ENCODE measurements around the gene KDM7A.
"Not testable (repeated sequence)": the region's sequence is repeated elsewhere in the genome, so short reads cannot be mapped to it uniquely, and the experiment has no call there.

The KDM7A gene

DNA sequence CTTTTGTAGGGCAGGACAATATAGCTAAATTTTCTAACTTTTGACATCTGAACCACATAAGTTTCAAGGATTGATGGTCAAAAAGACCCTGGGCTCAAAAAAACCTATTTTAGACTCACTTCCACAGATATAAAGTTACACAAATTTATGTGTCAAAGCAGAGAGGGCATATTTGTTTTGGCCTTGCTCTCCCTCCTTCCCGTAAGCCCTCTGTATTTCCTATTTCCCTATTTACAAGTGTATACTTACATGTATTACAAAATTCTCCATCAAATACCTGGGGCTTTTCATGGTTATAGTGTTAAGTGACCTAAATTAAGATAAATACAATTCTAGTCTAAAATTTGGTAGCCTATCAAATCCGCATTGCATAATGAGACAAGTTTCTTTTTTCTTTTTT is 2.6 kb downstream of the KDM7A start:
- peaks cover 11% of the 10 kb centered on the region for H3K27me3 ChIP-seq (ENCODE audit: control insufficient read depth, insufficient read depth, low read length)
- no peaks in the 10 kb centered on the region for H3K36me3 ChIP-seq (ENCODE audit: insufficient read depth, low read length)
- no peak overlapping the region for H3K4me3 ChIP-seq (ENCODE audit: low read length)
- H3K9ac ChIP-seq (ENCODE audit: low read depth, low read length), result no peak overlapping the region
- peaks cover 13% of the 10 kb centered on the region for H3K4me1 ChIP-seq (ENCODE audit: control insufficient read depth, insufficient read depth, low read length)
- no peaks in the 10 kb centered on the region for H3K9me3 ChIP-seq (replicated peaks; ENCODE audit: low read length)
- no peak overlapping the region for H3K4me2 ChIP-seq (ENCODE audit: low read length)

DNA sequence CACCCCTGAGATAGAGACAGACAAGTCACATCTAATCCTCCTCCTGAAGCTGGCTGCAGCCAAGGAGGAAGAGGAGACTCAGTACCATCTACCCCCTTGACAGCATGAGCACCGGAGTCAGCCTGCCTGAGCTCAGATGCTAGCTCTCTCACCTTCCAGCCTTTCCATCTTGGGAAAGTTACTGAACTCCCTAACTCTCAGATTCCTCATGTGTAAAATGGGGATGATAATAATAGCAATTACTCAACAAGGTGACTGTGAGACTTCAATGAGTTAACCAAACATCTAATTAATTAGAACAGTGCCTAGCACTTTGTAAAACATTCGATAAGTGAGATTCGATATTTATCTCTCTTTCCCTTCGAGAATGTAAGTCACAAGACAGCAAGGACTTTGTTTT is 6.4 kb downstream of the KDM7A start:
- Histone ChIP-seq H3K9ac (ENCODE audit: low read depth, low read length) (no peak overlapping the region), H3K4me1 (ENCODE audit: control insufficient read depth, insufficient read depth, low read length) (peaks cover 10% of the 10 kb centered on the region), H3K4me3 (ENCODE audit: low read length) (no peak overlapping the region)

DNA sequence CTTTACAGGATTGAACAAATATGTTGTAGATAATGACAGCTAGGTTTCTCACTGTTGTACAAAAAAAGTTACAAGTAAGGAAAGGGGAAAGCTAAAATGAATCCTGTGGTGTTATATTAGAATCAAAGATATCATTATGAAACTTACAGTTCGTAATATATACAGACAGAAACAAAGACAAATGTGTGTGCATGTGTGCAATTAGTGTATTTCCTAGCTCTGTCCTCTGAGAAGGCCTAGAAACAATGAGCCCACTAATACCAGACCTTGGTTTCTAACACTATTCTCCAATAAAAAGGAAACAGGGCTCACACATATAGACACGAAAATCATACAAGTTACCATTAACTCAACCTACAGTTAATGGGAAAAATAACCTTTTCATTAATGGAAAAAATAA is 8.0 kb downstream of the KDM7A start:
- no peak overlapping the region for H3K9ac ChIP-seq (ENCODE audit: low read depth, low read length)
- no peaks in the 10 kb centered on the region for H3K36me3 ChIP-seq (ENCODE audit: insufficient read depth, low read length)
- no peaks in the 10 kb centered on the region for H3K27me3 ChIP-seq (ENCODE audit: control insufficient read depth, insufficient read depth, low read length)
- H3K4me1 ChIP-seq (ENCODE audit: control insufficient read depth, insufficient read depth, low read length), result peaks cover 12% of the 10 kb centered on the region
- no peak overlapping the region for H3K4me2 ChIP-seq (ENCODE audit: low read length)
- H3K4me3 ChIP-seq (ENCODE audit: low read length), result no peak overlapping the region
- no peaks in the 10 kb centered on the region for H3K9me3 ChIP-seq (replicated peaks; ENCODE audit: low read length)

More for the DNA sequence above, 6.4 kb downstream of the KDM7A start:
- no peaks in the 10 kb centered on the region for H3K9me3 ChIP-seq (replicated peaks; ENCODE audit: low read length)
- H3K4me2 ChIP-seq (ENCODE audit: low read length), result no peak overlapping the region
- H3K36me3 ChIP-seq (ENCODE audit: insufficient read depth, low read length), result no peaks in the 10 kb centered on the region
- no peaks in the 10 kb centered on the region for H3K27me3 ChIP-seq (ENCODE audit: control insufficient read depth, insufficient read depth, low read length)

DNA sequence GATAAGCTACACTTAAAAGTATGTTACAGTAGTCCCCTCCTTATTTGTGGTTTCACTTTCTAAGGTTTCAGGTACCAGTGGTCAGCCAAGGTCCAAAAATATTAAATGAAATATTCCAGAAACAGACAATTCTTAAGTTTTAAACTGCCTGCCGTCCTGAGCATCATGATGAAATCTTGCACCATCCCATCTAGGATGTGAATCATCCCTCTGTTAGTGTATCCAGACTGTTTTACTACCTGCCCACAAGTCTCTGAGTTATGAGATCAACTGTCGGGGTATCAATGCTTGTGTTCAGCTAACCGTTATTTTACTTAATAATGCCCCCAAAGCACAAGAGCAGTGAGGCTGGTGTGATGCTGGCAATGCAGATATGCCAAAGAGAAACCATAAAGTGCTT is 11.4 kb downstream of the KDM7A start:
- Histone ChIP-seq H3K4me2 (ENCODE audit: low read length) (peak overlapping the region; percentile 64), H3K9me3 (replicated peaks; ENCODE audit: low read length) (no peaks in the 10 kb centered on the region), H3K36me3 (ENCODE audit: insufficient read depth, low read length) (no peaks in the 10 kb centered on the region), H3K4me1 (ENCODE audit: control insufficient read depth, insufficient read depth, low read length) (peaks cover 12% of the 10 kb centered on the region), H3K9ac (ENCODE audit: low read depth, low read length) (no peak overlapping the region), H3K27me3 (ENCODE audit: control insufficient read depth, insufficient read depth, low read length) (no peaks in the 10 kb centered on the region), H3K4me3 (ENCODE audit: low read length) (no peak overlapping the region)

DNA sequence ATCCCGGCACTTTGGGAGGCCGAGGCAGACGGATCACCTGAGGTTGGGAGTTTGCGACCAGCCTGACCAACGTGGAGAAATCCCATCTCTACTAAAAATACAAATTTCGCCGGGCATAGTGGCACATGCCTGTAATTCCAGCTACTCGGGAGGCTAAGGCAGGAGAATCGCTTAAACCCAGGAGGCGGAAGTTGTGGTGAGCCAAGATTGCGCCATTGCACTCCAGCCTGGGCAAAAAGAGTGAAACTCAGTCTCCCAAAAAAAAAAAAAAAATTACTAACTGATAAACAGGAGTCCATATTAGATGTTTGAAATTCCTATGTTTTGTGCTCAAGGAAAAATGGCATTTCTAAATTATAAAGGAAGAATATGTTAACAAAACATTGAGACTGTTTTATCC is 14.7 kb downstream of the KDM7A start:
- H3K4me1 ChIP-seq (ENCODE audit: control insufficient read depth, insufficient read depth, low read length), result peaks cover 12% of the 10 kb centered on the region
- H3K4me2 ChIP-seq (ENCODE audit: low read length); H3K36me3 ChIP-seq (ENCODE audit: insufficient read depth, low read length); H3K27me3 ChIP-seq (ENCODE audit: control insufficient read depth, insufficient read depth, low read length); H3K9ac ChIP-seq (ENCODE audit: low read depth, low read length); H3K9me3 ChIP-seq (replicated peaks; ENCODE audit: low read length); H3K4me3 ChIP-seq (ENCODE audit: low read length): not testable (repeated sequence)

DNA sequence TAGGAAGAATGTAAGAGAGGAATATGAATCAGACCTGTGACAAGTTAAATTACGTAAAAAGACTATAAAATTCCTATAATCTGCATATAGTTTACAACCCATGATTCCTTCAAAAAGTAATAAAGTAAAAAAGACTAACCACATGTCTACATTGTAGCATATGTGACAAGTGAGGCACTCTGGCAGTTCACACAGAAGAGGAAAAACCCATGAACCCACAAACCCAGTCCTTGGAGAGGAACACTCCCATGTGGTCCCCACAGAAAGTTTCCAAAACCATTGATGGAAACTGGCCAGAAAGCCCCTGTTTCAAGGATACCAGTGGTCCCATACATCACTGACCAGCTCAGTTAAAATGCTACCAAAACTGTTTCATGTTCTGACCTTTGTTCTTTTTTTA is 15.7 kb downstream of the KDM7A start:
- H3K4me1 ChIP-seq (ENCODE audit: control insufficient read depth, insufficient read depth, low read length), result peaks cover 12% of the 10 kb centered on the region
- no peak overlapping the region for H3K4me2 ChIP-seq (ENCODE audit: low read length)
- no peaks in the 10 kb centered on the region for H3K9me3 ChIP-seq (replicated peaks; ENCODE audit: low read length)
- H3K4me3 ChIP-seq (ENCODE audit: low read length), result no peak overlapping the region
- no peak overlapping the region for H3K9ac ChIP-seq (ENCODE audit: low read depth, low read length)
- H3K36me3 ChIP-seq (ENCODE audit: insufficient read depth, low read length), result no peaks in the 10 kb centered on the region
- H3K27me3 ChIP-seq (ENCODE audit: control insufficient read depth, insufficient read depth, low read length), result no peaks in the 10 kb centered on the region

DNA sequence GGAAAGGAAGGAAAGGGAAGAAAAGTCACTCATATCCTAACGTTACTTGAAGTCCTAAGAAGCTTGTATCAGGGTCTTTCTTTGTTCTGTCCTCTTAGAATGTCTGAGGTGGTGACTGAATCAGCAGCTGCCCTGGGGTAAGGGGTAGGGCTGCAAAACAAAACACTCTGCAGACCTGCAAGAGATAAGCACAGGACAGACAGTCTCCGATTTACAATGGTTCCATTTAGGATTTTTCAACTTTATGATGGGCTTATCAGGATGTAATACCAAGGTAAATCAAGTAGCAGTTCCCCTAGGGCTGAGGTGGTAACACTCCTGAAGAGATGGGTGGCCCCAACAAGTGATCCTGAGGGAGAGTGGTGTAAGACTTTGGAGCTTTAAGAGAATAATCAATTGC is 16.5 kb downstream of the KDM7A start:
- Histone ChIP-seq H3K36me3 (ENCODE audit: insufficient read depth, low read length) (no peaks in the 10 kb centered on the region), H3K4me3 (ENCODE audit: low read length) (no peak overlapping the region), H3K4me1 (ENCODE audit: control insufficient read depth, insufficient read depth, low read length) (peaks cover 5% of the 10 kb centered on the region), H3K9me3 (replicated peaks; ENCODE audit: low read length) (no peaks in the 10 kb centered on the region), H3K27me3 (ENCODE audit: control insufficient read depth, insufficient read depth, low read length) (no peaks in the 10 kb centered on the region), H3K9ac (ENCODE audit: low read depth, low read length) (no peak overlapping the region), H3K4me2 (ENCODE audit: low read length) (no peak overlapping the region)

DNA sequence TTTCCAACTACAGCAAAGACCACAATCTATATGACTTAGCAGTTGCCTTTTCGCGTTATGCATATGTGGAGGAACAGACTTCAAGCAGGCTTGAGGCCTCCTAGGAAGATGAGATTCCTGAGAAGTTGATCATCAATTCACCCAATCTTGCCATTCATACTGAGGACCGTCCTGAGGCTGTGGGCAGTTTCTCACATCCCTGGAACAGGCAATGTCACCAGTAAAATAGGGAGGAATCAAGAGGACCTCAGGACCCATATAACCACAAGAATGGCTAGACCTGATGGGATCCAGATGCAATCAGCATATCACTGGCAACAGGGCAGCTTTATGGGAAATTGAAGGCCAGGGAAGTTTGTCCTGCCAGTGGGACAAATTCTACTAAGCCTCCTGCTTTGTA is 17.3 kb downstream of the KDM7A start:
- Histone ChIP-seq H3K36me3 (ENCODE audit: insufficient read depth, low read length) (no peaks in the 10 kb centered on the region), H3K27me3 (ENCODE audit: control insufficient read depth, insufficient read depth, low read length) (no peaks in the 10 kb centered on the region), H3K4me3 (ENCODE audit: low read length) (no peak overlapping the region), H3K4me1 (ENCODE audit: control insufficient read depth, insufficient read depth, low read length) (no peaks in the 10 kb centered on the region), H3K4me2 (ENCODE audit: low read length) (no peak overlapping the region), H3K9me3 (replicated peaks; ENCODE audit: low read length) (no peaks in the 10 kb centered on the region), H3K9ac (ENCODE audit: low read depth, low read length) (no peak overlapping the region)

DNA sequence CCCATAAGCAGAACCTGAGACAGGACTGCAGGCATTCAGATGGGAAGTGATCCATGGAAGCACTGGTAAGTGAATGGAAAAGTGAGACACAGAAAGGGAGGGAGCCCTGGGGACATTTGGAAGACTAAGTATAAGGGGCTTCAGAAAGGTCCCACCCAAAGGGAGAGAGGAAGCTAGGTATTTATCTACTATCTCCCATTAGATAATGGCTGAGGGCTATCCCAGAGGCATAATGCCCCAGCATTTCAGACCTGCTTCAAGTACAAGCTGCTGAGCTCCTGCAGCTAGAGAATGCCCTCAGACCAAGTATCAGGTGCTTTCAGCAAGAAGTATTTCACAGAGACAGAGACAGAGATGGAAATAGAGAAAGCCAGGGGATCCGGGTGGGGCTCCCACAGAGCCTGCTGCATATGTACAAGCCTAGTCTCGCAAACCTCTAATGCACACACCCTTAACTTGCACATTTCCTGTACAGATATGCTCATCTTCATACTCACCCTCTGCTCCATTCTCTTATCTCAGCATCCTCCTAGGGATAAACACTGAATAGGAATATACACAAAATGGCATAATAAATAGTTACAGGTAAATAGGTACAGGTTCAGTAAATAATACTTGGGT is 20.2 kb downstream of the KDM7A start:
- H3K36me3 ChIP-seq (ENCODE audit: insufficient read depth, low read length), result no peaks in the 10 kb centered on the region

DNA sequence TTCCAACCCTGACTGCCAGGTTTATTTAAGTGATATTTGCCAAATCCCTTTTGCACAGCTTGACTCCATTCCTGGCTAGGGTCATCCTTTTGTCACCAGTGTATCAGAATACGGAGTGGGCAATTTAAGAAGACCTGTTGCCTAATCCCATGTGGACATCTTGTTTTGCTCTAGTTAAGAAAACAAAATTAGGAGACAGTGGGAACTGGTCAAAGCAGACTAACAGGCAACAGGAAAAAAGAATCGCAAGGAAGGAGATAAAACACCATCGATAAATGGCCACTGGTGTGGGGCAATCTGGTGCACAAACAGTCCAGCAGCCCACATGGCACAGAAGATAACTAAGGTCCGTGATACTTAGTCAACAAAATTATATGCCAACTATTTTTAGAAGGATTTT is 21.4 kb downstream of the KDM7A start:
- H3K9ac ChIP-seq (ENCODE audit: low read depth, low read length), result no peak overlapping the region
- no peaks in the 10 kb centered on the region for H3K4me1 ChIP-seq (ENCODE audit: control insufficient read depth, insufficient read depth, low read length)
- no peaks in the 10 kb centered on the region for H3K27me3 ChIP-seq (ENCODE audit: control insufficient read depth, insufficient read depth, low read length)
- H3K4me3 ChIP-seq (ENCODE audit: low read length), result no peak overlapping the region
- no peaks in the 10 kb centered on the region for H3K9me3 ChIP-seq (replicated peaks; ENCODE audit: low read length)
- H3K36me3 ChIP-seq (ENCODE audit: insufficient read depth, low read length), result no peaks in the 10 kb centered on the region
- H3K4me2 ChIP-seq (ENCODE audit: low read length), result no peak overlapping the region

More for the DNA sequence above, 20.2 kb downstream of the KDM7A start:
- no peaks in the 10 kb centered on the region for H3K9me3 ChIP-seq (replicated peaks; ENCODE audit: low read length)
- H3K4me1 ChIP-seq (ENCODE audit: control insufficient read depth, insufficient read depth, low read length), result no peaks in the 10 kb centered on the region
- no peak overlapping the region for H3K4me3 ChIP-seq (ENCODE audit: low read length)
- H3K27me3 ChIP-seq (ENCODE audit: control insufficient read depth, insufficient read depth, low read length), result no peaks in the 10 kb centered on the region
- H3K4me2 ChIP-seq (ENCODE audit: low read length), result no peak overlapping the region
- no peak overlapping the region for H3K9ac ChIP-seq (ENCODE audit: low read depth, low read length)

DNA sequence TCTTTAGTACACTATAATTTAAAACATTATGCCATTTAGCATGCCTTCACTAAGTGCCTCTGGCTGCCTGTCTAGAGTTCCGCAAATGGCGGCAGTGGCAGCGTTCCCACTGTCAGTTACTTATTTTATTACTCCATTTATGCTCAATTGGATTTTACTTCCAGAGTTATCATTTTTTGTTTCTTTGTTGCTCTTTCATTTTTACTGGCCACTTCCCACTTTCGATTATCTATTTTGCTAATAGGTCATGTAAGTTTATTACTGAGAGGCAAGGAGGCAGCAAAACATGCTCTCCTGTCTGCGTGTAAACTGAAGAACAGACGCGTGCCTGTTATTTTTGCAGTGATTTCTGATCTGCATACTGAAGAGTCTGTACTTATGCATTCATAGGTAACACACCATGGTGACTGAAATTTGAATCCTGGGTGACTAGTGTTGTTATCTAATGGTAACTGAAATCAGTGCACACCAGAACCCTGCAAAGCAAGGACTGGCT is 23.1 kb downstream of the KDM7A start:
- Histone ChIP-seq H3K27me3 (ENCODE audit: control insufficient read depth, insufficient read depth, low read length) (no peaks in the 10 kb centered on the region), H3K9me3 (replicated peaks; ENCODE audit: low read length) (no peaks in the 10 kb centered on the region), H3K36me3 (ENCODE audit: insufficient read depth, low read length) (no peaks in the 10 kb centered on the region), H3K4me3 (ENCODE audit: low read length) (no peak overlapping the region), H3K9ac (ENCODE audit: low read depth, low read length) (no peak overlapping the region), H3K4me2 (ENCODE audit: low read length) (no peak overlapping the region), H3K4me1 (ENCODE audit: control insufficient read depth, insufficient read depth, low read length) (no peaks in the 10 kb centered on the region)

DNA sequence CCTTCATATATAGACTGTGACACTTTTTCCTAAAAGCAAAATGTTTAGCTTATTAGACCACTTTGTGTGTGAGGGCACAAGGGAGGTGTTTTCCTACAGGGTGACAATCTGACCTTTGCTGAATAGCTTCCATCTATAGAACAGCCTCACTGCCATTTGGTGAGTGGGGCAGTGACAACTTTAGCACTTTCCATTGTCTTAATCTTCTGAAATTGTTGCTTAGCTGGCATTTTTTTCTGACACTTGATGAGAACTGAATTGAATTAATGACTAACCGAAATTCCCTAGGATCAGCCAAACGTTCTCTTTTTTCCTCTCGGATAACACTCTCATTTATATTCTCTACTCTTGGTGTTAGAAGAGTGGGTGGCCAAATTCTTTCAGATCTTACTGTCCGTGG is 30.2 kb downstream of the KDM7A start:
- H3K9ac ChIP-seq (ENCODE audit: low read depth, low read length), result no peak overlapping the region
- H3K9me3 ChIP-seq (replicated peaks; ENCODE audit: low read length), result no peaks in the 10 kb centered on the region
- no peak overlapping the region for H3K4me2 ChIP-seq (ENCODE audit: low read length)
- H3K27me3 ChIP-seq (ENCODE audit: control insufficient read depth, insufficient read depth, low read length), result no peaks in the 10 kb centered on the region
- H3K4me3 ChIP-seq (ENCODE audit: low read length), result no peak overlapping the region
- H3K36me3 ChIP-seq (ENCODE audit: insufficient read depth, low read length), result no peaks in the 10 kb centered on the region
- H3K4me1 ChIP-seq (ENCODE audit: control insufficient read depth, insufficient read depth, low read length), result no peaks in the 10 kb centered on the region

Measured in skeletal muscle satellite cell (primary cell).